Endodermal cell (in vitro differentiated cells): ENCODE results near the gene PSMD8. TPM values are rescaled to one million over a fixed set of nuclear protein-coding genes. Genes with fewer than 3 reads are reported as not detected.

Experiments
- DNase-seq: peaks from one replicate; pipeline ENCODE4 v3.0.0-alpha.2; 2017
- H3K27ac ChIP-seq: 2 replicates; pipeline ENCODE4 v1.5.1; 2013; ENCODE audit warnings: mild to moderate bottlenecking, low read depth, low read length, moderate library complexity
- H3K27me3 ChIP-seq: 2 replicates; pipeline ENCODE4 v1.6.1; 2013; ENCODE audit warnings: mild to moderate bottlenecking, low read length, moderate library complexity; ENCODE audit not compliant: insufficient read depth, control insufficient read depth, poor library complexity, severe bottlenecking
- H3K36me3 ChIP-seq: 2 replicates; pipeline ENCODE4 v1.7.0; 2013; ENCODE audit warnings: mild to moderate bottlenecking, low read length, moderate library complexity; ENCODE audit not compliant: control insufficient read depth, insufficient read depth
- H3K4me1 ChIP-seq: one replicate; pipeline ENCODE4 v1.7.0; 2013; ENCODE audit warnings: low read length; ENCODE audit not compliant: control insufficient read depth, insufficient read depth
- H3K4me3 ChIP-seq: 2 replicates; pipeline ENCODE4 v1.5.1; 2013; ENCODE audit warnings: mild to moderate bottlenecking, low read length, moderate library complexity
- H3K9ac ChIP-seq: 2 replicates; pipeline ENCODE4 v1.6.1; 2013; ENCODE audit warnings: mild to moderate bottlenecking, low read length, moderate library complexity; ENCODE audit not compliant: poor library complexity, severe bottlenecking; ENCODE audit errors: extremely low read depth
- H3K9me3 ChIP-seq: 2 replicates; pipeline ENCODE4 v1.6.1; 2013; ENCODE audit warnings: mild to moderate bottlenecking, low read length, moderate library complexity; ENCODE audit not compliant: control insufficient read depth
- H3K27ac Mint-ChIP-seq: 2 replicates; pipeline ENCODE4 v1.8.0; 2020; ENCODE audit warnings: mixed read lengths
- H3K27me3 Mint-ChIP-seq: 2 replicates; pipeline ENCODE4 v1.8.0; 2021; ENCODE audit warnings: mild to moderate bottlenecking, mixed read lengths; ENCODE audit not compliant: insufficient read depth
- H3K36me3 Mint-ChIP-seq: 2 replicates; pipeline ENCODE4 v1.8.0; 2020; ENCODE audit warnings: low read depth, mixed read lengths
- H3K4me1 Mint-ChIP-seq: 2 replicates; pipeline ENCODE4 v1.8.0; 2020; ENCODE audit warnings: mixed read lengths
- H3K4me3 Mint-ChIP-seq: 2 replicates; pipeline ENCODE4 v1.8.0; 2020; ENCODE audit warnings: mild to moderate bottlenecking, moderate library complexity, mixed read lengths
- H3K9me3 Mint-ChIP-seq: 2 replicates; pipeline ENCODE4 v1.8.0; 2020; ENCODE audit warnings: mild to moderate bottlenecking, mixed read lengths
- WGBS, 2 experiments: methylation state at CpG; one replicate each; pipeline versions ENCODE4 v1.1.5 to v1.1.7; 2013; ENCODE audit warnings: missing lambda C conversion rate in 2 of 2, mixed read lengths in 1 of 2; ENCODE audit not compliant: insufficient coverage in 1 of 2, insufficient read length in 1 of 2; 5-methylcytosine and 5-hydroxymethylcytosine counted together
- long read RNA-seq, 4 experiments: library from polyadenylated mRNA in 2 of 4; library from RNA in 1 of 4; library from capped mRNA in 1 of 4; stranded (forward) in 3 of 4; unstranded in 1 of 4; transcript quantifications; one replicate each; pipeline ENCODE4 v2.0.0, GENCODE V29; 2020 to 2021; ENCODE audit warnings: inconsistent platforms in 1 of 4
- polyA plus RNA-seq, 2 experiments: library from polyadenylated mRNA; stranded (reverse); fragments of 50-300 nt; gene quantifications; one replicate each; pipeline ENCODE4 v1.2.3, GENCODE V29; 2013
- total RNA-seq, 2 donors: library from RNA; stranded (reverse); fragmentation: NEBNext Ultra II Directional in 1 of 2; extraction: Animal tissue kit (Norgen Biotek cat#: 25700) in 1 of 2; gene quantifications; 2 replicates in 1 of 2; 3 replicates in 1 of 2; pipeline ENCODE4 v1.2.1, GENCODE V29; 2021
- TF ChIP-seq, protein P1 (sequence below): fragments of 200-600 bp; sonication (generic); conservative IDR thresholded peaks from 2 replicates; pipeline ENCODE4 v1.5.0; 2021; ENCODE audit warnings: antibody characterized with exemption, mild to moderate bottlenecking

The PSMD8 gene
- total RNA-seq = 100 to 1,000 TPM; 168 to 178 TPM
- 222 TPM for polyA plus RNA-seq (2013, experiment 1 of 2)
- polyA plus RNA-seq (2013, experiment 2 of 2) = 223 TPM
- long read RNA-seq, experiment 1, transcript PSMD8-201 (7 exons, 1,553 nt) = major isoform, 105 of 128 reads
- long read RNA-seq, experiment 1, partial matches to known transcripts = 9 of 128 reads
- long read RNA-seq, experiment 1, other reads (novel, unspliced or antisense) = 14 of 128 reads
- long read RNA-seq, experiment 2, transcript PSMD8-208 (6 exons, 771 nt) = minor isoform, 10 of 246 reads
- long read RNA-seq, experiment 2, transcript PSMD8-201 (7 exons, 1,553 nt) = major isoform, 228 of 246 reads
- long read RNA-seq, experiment 2, partial matches to known transcripts = 2 of 246 reads
- long read RNA-seq, experiment 2, other reads (novel, unspliced or antisense) = 5 of 246 reads
- long read RNA-seq, experiment 3, transcript PSMD8-208 (6 exons, 771 nt) = minor isoform, 13 of 476 reads
- long read RNA-seq, experiment 3, transcript PSMD8-201 (7 exons, 1,553 nt) = major isoform, 451 of 476 reads
- long read RNA-seq, experiment 3, partial matches to known transcripts = 1 of 476 reads
- long read RNA-seq, experiment 3, other reads (novel, unspliced or antisense) = 11 of 476 reads
- long read RNA-seq, experiment 4, transcript PSMD8-208 (6 exons, 771 nt) = minor isoform, 5 of 323 reads
- long read RNA-seq, experiment 4, transcript PSMD8-201 (7 exons, 1,553 nt) = major isoform, 306 of 323 reads
- long read RNA-seq, experiment 4, partial matches to known transcripts = 0 of 323 reads
- long read RNA-seq, experiment 4, other reads (novel, unspliced or antisense) = 12 of 323 reads

DNA sequence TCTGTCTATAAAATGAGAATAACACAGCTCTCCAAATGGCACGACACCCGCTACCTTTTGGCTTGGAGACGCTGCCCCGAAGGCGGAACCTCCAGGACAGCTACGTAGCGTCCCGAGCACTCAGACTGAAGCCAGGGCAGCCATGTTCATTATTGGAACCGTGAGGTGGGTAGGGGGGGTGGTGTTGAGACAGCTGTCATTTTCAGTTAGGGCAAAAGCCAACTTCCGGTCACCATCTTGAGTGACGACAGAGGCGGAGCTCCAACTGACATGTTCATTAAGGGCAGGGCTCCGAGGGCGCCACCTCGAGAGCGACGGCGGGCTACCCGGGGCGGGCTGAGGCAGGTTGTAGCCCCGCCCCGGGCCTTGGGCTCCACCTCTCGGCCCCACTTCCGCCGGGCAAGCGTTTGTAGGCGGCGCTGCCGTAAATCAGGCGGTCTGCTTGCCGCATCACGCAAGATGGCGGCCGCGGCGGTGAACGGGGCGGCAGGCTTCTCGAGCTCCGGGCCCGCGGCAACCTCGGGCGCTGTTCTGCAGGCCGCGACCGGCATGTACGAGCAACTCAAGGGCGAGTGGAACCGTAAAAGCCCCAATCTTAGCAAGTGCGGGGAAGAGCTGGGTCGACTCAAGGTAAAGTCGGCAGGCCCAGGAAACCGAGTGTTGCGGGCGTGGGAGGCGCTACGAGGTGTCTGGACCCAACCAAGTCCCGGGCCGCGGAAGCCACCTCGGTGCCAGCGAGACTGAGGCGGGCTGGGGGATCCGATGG, at the start of gene PSMD8:
Gene PSMD8, plus strand, starts transcription at position 240 of the 766 bp plus-strand sequence. Its CDS starts 31 bp downstream, at position 271.
- Histone ChIP-seq H3K4me3 (peak within 1 kb of the TSS; percentile 97), H3K4me1 (peaks cover 3% of the 10 kb centered on the region), H3K27me3 (peaks cover 16% of the 10 kb centered on the region), H3K9ac (peak within 1 kb of the TSS; percentile 96), H3K36me3 (peaks cover 18% of the 10 kb centered on the region), H3K9me3 (no peaks in the 10 kb centered on the region), H3K27ac (peak within 1 kb of the TSS; percentile 83)
- Mint-ChIP-seq H3K27ac (peak within 1 kb of the TSS; percentile 98), H3K4me3 (peak within 1 kb of the TSS; percentile 99), H3K9me3 (no peaks in the 10 kb centered on the region), H3K36me3 (peaks cover 11% of the 10 kb centered on the region), H3K27me3 (peaks cover 27% of the 10 kb centered on the region), H3K4me1 (peaks cover 10% of the 10 kb centered on the region)
- TF ChIP-seq, protein P1, sequence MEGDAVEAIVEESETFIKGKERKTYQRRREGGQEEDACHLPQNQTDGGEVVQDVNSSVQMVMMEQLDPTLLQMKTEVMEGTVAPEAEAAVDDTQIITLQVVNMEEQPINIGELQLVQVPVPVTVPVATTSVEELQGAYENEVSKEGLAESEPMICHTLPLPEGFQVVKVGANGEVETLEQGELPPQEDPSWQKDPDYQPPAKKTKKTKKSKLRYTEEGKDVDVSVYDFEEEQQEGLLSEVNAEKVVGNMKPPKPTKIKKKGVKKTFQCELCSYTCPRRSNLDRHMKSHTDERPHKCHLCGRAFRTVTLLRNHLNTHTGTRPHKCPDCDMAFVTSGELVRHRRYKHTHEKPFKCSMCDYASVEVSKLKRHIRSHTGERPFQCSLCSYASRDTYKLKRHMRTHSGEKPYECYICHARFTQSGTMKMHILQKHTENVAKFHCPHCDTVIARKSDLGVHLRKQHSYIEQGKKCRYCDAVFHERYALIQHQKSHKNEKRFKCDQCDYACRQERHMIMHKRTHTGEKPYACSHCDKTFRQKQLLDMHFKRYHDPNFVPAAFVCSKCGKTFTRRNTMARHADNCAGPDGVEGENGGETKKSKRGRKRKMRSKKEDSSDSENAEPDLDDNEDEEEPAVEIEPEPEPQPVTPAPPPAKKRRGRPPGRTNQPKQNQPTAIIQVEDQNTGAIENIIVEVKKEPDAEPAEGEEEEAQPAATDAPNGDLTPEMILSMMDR = peak; percentile 37
- 0% methylated on average over 27 to 65 of the region's 65 CpGs for WGBS, 2 experiments
- peak; percentile 99 for DNase-seq

DNA sequence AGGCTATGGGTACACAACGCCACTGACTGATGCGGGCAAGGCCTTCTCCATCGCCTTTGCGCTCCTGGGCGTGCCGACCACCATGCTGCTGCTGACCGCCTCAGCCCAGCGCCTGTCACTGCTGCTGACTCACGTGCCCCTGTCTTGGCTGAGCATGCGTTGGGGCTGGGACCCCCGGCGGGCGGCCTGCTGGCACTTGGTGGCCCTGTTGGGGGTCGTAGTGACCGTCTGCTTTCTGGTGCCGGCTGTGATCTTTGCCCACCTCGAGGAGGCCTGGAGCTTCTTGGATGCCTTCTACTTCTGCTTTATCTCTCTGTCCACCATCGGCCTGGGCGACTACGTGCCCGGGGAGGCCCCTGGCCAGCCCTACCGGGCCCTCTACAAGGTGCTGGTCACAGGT, 47.8 kb upstream of the PSMD8 start:
- H3K4me3 ChIP-seq = no peak overlapping the region
- no peaks in the 10 kb centered on the region for H3K4me1 Mint-ChIP-seq

More for the DNA sequence above, 47.8 kb upstream of the PSMD8 start:
- H3K27me3 ChIP-seq = no peaks in the 10 kb centered on the region
- peaks cover 3% of the 10 kb centered on the region for H3K36me3 Mint-ChIP-seq
- no peak overlapping the region for H3K27ac Mint-ChIP-seq
- no peaks in the 10 kb centered on the region for H3K9me3 Mint-ChIP-seq
- no peak overlapping the region for H3K4me3 Mint-ChIP-seq
- 92 to 97% methylated on average over 19 to 22 of the region's 22 CpGs for WGBS, 2 experiments
- H3K27ac ChIP-seq = no peak overlapping the region
- peaks cover 5% of the 10 kb centered on the region for H3K27me3 Mint-ChIP-seq
- H3K4me1 ChIP-seq = no peaks in the 10 kb centered on the region
- no peaks in the 10 kb centered on the region for H3K36me3 ChIP-seq
- H3K9me3 ChIP-seq = no peaks in the 10 kb centered on the region
- TF ChIP-seq, protein P1 = no peak
- DNase-seq = no peak
- H3K9ac ChIP-seq = no peak overlapping the region
